Mucosa of rectum (tissue), 2 donors: ENCODE results near the gene IL4I1.

Source experiments
- H3K27ac ChIP-seq, 2 donors: one replicate each; pipeline ENCODE4 v1.7.0; 2013; ENCODE audit warnings: inconsistent platforms in 2 of 2, low read depth in 2 of 2, low read length in 2 of 2
- H3K27me3 ChIP-seq, 2 donors: one replicate each; pipeline ENCODE4 v1.7.0; 2013; ENCODE audit warnings: low read length in 2 of 2; ENCODE audit not compliant: control insufficient read depth in 2 of 2, insufficient read depth in 2 of 2
- H3K36me3 ChIP-seq, 2 donors: one replicate each; pipeline ENCODE4 v1.7.0; 2013; ENCODE audit warnings: low read length in 2 of 2; ENCODE audit not compliant: control insufficient read depth in 2 of 2, insufficient read depth in 2 of 2
- H3K4me1 ChIP-seq, 2 donors: one replicate each; pipeline ENCODE4 v1.7.0; 2013; ENCODE audit warnings: low read length in 2 of 2, mild to moderate bottlenecking in 1 of 2; ENCODE audit not compliant: control insufficient read depth in 2 of 2, insufficient read depth in 2 of 2
- H3K4me3 ChIP-seq, 2 donors: one replicate each; pipeline ENCODE4 v1.7.0; 2013; ENCODE audit warnings: low read length in 2 of 2
- H3K9ac ChIP-seq, 2 donors: one replicate each; pipeline ENCODE4 v1.7.0; 2013; ENCODE audit warnings: low read length in 2 of 2, low read depth in 1 of 2, mild to moderate bottlenecking in 1 of 2
- H3K9me3 ChIP-seq, 2 donors: one replicate each; pipeline ENCODE4 v1.7.0; 2013; ENCODE audit warnings: low read length in 2 of 2; ENCODE audit not compliant: control insufficient read depth in 2 of 2
- donor health status: healthy.
- donor health status: Normal muscosa, but diverticular disease.

The IL4I1 gene

GRCh38 chr19:49872245-49873128 is 24.2 kb downstream of the IL4I1 start:
- H3K9ac ChIP-seq, result no peak overlapping the region
- peaks cover 20 to 25% of the 10 kb centered on the region in 2 donors for H3K4me1 ChIP-seq
- H3K27ac ChIP-seq, result no peak overlapping the region

DNA sequence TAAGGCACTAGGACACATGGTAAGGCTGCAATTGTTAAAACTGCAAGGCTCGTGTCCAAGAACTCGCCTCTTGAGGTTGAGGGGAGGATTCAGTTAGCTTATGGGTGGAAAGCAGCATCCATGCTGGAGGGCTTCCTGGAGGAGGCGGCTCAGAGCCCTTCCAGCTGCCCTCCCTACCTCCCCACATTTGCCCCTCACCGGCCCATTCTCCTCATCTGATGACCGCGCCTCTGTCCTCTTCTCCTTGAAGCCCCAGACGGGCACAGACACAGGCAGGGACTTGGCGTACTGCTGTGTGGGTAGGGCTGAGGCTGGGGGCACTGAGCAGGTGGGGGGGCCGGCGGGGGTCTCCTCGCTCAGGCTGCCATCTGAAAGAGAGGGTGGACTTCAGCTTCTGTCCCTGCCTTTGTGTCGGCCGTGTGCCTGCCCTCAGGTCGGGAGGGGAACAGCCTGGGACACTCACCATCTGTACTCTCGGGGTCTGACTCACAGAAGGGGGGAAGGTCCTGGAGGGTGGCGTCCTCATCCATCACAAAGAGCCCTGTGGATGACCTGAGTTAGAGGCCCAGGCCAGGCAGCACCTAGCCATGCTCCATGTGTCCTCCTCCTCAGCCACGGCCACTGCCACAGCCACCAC is 25.2 kb downstream of the IL4I1 start:
- Histone ChIP-seq H3K4me1 (peaks cover 24 to 29% of the 10 kb centered on the region in 2 donors), H3K9ac (no peak overlapping the region), H3K9me3 (no peaks in the 10 kb centered on the region), H3K27ac (no peak overlapping the region), H3K27me3 (no peaks in the 10 kb centered on the region), H3K4me3 (no peak overlapping the region), H3K36me3 (peaks cover 2 to 3% of the 10 kb centered on the region in 2 donors)

More at GRCh38 chr19:49872245-49873128, 24.2 kb downstream of the IL4I1 start:
- Histone ChIP-seq H3K4me3 (no peak overlapping the region), H3K9me3 (no peaks in the 10 kb centered on the region), H3K36me3 (peaks cover 2 to 3% of the 10 kb centered on the region in 2 donors), H3K27me3 (no peaks in the 10 kb centered on the region)

DNA sequence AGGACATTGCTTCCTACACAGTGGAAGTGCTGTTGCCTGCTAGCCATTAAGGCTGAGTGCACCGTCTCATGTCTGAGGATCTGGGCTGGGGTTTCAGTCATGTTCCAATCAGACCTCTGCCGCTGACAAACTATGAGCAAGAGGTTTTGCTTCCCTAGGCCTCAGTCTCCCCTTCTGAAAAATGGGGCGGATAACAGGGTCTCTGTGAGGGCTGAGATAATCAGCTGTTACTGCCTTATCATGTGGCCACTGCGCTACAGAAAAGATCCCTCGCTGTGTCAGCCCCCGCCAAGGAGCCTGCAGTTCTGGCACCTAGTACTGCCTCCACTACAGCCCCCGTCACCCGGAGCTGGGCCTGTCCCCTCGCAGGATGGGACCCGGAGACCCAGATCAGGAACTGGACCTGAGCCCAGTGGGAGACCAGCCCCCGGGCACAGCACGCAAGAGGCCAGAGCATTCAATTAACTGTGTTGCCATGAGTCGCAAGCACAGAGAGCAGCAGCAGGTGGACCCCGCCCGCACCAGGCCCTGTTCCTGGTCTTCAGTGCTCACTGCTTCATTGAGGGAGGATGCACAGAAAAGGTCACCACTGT is 26.3 kb downstream of the IL4I1 start:
- Histone ChIP-seq H3K27me3 (no peaks in the 10 kb centered on the region), H3K4me3 (peak overlapping the region; percentile 64 to 80), H3K4me1 (peaks cover 23 to 31% of the 10 kb centered on the region in 2 donors), H3K27ac (peak overlapping the region; percentile 92 to 94), H3K36me3 (peaks cover 2 to 3% of the 10 kb centered on the region in 2 donors), H3K9ac (peak overlapping the region; percentile 62 to 74), H3K9me3 (no peaks in the 10 kb centered on the region)

DNA sequence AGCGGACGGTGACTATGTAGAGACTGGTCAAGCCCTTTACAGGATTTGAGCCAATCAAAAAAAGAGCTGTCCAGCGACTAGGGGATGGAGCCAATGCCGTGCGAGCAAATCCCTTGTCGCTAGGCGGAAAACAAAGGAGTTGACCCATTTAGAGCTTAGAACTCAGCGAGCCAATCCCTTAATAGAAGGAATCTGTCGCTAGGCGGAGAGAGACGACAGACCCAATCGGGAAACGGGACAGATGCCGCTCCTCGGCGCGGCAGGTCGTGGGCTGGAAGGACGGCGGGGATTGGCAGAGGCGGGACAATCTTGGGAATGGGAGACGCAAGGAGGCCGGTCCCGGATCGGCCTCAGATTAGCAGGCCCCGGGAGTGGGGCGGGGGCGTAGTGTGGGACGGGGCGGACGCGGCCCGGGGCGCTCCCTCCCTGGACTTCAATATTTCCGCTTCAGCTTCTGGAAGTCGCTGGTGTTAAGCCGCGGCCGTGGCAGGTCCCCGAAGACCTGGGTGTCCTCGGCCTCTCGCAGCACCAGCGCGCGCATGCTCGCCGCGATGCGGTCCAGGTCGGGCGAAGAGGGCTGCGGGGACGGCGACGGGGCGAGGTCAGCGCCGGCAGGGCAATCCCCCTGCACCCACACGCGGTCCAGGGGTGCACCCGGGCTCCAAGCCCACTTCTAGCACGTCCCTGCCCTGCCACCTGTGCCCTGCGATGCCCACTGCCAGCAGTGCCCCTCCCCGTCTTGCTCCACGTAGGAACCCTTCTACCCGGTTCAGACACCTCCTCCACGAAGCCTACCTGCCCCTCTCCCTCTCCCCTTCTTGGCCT is 27.0 kb downstream of the IL4I1 start:
- H3K36me3 ChIP-seq, result peaks cover 3 to 5% of the 10 kb centered on the region in 2 donors
- peaks cover 21 to 28% of the 10 kb centered on the region in 2 donors for H3K4me1 ChIP-seq
- H3K4me3 ChIP-seq, result peak overlapping the region; percentile 69 to 80
- peak overlapping the region; percentile 62 to 74 for H3K9ac ChIP-seq
- H3K27me3 ChIP-seq, result no peaks in the 10 kb centered on the region
- no peaks in the 10 kb centered on the region for H3K9me3 ChIP-seq
- peak overlapping the region; percentile 92 to 97 for H3K27ac ChIP-seq

DNA sequence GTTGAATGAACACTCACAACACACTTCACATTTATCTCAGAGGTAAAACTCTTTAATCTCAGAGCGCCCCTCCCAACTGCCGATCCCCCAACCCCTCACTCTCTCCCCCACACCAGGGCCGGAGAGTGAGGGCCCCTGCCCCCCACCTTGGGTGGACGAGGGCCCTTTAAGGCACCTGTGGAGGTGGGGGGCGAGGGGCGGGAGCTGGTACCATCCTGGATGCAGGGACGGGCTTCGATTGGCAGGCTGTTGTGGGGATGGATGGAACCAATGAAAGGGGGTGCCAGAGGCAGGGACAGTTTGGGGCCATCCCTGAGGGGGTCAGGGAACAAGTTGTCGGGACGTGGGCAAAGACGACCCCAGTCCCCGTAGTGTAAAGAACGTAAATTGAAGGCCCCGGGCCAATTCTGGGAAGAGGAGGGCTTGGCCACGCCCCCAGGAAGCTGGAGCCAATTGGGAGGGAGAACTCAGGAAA is 27.6 kb downstream of the IL4I1 start:
- peak overlapping the region; percentile 67 to 69 for H3K4me3 ChIP-seq
- H3K4me1 ChIP-seq, result peaks cover 21 to 28% of the 10 kb centered on the region in 2 donors
- no peaks in the 10 kb centered on the region for H3K27me3 ChIP-seq
- H3K9me3 ChIP-seq, result no peaks in the 10 kb centered on the region
- H3K9ac ChIP-seq, result peak overlapping the region; percentile 52 to 68
- H3K27ac ChIP-seq, result peak overlapping the region; percentile 79 to 97
- H3K36me3 ChIP-seq, result peaks cover 8 to 12% of the 10 kb centered on the region in 2 donors

DNA sequence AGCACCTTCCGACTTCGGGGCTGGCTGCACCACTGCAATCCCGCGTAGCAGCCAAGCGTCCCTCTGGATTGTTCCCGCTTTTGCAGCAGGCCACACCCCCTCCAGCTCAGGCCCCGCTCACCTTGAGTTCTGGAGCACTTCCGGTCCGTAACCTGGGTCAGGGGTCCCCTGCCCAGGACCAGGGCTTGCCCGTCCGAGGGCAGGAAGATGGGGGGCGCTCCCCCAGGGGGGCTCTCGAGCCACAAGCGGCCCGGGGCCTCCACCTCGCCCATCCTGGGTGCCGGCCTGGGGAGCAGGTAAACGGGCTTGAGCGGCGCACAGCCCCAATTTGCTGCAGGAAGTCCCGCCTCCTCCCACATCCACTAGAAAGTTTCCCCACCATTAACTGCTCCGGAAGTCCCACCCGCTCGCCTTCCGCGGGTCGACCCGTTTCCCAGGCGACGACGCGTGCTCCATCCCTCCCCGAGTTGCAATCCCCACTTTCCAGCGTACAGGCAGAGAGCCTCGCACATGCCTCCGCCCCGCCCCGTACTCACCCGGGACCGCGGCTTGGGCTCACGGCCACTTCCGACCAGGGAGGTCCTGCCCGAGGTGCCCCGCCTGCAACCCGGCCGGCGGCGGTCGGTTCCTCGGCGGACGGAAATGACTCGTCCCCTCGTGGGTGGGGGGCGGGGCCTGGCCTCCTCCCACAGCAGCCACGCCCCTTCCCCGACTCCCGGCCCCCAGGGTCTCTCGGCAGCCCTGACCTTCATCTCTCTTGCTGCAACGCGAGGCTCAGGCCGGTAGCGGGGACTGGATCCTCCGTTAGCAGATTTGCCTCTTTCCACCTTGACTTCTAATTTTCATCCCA is 29.5 kb downstream of the IL4I1 start, which contains the start of gene PNKP:
Gene PNKP, minus strand, starts transcription at position 644 of the 850 bp plus-strand sequence. Its CDS starts 372 bp downstream, at position 272.
- H3K27ac ChIP-seq, result peak within 1 kb of the TSS; percentile 94 to 97
- peaks cover 21 to 28% of the 10 kb centered on the region in 2 donors for H3K4me1 ChIP-seq
- no peaks in the 10 kb centered on the region for H3K27me3 ChIP-seq
- H3K9me3 ChIP-seq, result no peaks in the 10 kb centered on the region
- H3K9ac ChIP-seq, result peak within 1 kb of the TSS; percentile 68 to 76
- peaks cover 15 to 22% of the 10 kb centered on the region in 2 donors for H3K36me3 ChIP-seq
- peak within 1 kb of the TSS; percentile 80 to 94 for H3K4me3 ChIP-seq

GRCh38 chr19:49864890-49865289 is 31.8 kb downstream of the IL4I1 start:
- peaks cover 11 to 15% of the 10 kb centered on the region in 2 donors for H3K4me1 ChIP-seq
- H3K9ac ChIP-seq, result no peak overlapping the region
- H3K4me3 ChIP-seq, result no peak overlapping the region
- no peak overlapping the region for H3K27ac ChIP-seq
- H3K36me3 ChIP-seq, result peaks cover 16 to 27% of the 10 kb centered on the region in 2 donors
- no peaks in the 10 kb centered on the region for H3K9me3 ChIP-seq
- H3K27me3 ChIP-seq, result no peaks in the 10 kb centered on the region

DNA sequence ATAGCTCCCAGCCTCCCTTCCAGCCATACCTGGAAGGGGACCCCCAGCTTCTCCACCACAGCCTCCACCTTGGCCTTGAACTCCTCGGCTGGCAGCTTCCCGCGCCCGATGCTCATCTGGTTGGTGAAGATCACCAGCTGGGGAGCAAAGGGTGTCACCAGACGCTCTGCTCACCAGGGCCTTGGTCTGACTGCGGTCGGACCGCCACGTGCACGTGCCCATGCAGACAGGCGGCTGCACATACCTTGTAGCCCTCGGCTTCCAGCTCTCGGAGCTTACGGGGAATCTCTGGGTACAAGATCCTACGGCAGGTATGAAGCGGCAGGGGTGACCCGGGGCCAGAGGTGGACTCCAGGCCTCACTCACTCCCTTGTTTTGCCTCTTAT is 32.8 kb downstream of the IL4I1 start:
- Histone ChIP-seq H3K4me3 (no peak overlapping the region), H3K36me3 (peaks cover 20 to 32% of the 10 kb centered on the region in 2 donors), H3K4me1 (peaks cover 11 to 12% of the 10 kb centered on the region in 2 donors), H3K9me3 (no peaks in the 10 kb centered on the region), H3K27ac (no peak overlapping the region), H3K9ac (no peak overlapping the region), H3K27me3 (no peaks in the 10 kb centered on the region)
